HG03558 (cell line): Measurements from ENCODE around the gene MAP2K5.

Experiments
- ATAC-seq: cut with Tn5 transposase; IDR thresholded peaks from one replicate; pipeline ENCODE4 v1.9.1; 2021; ENCODE audit warnings: moderate number of reproducible peaks; ENCODE audit not compliant: unreplicated experiment; ENCODE audit errors: extremely low read depth

MAP2K5 gene

DNA sequence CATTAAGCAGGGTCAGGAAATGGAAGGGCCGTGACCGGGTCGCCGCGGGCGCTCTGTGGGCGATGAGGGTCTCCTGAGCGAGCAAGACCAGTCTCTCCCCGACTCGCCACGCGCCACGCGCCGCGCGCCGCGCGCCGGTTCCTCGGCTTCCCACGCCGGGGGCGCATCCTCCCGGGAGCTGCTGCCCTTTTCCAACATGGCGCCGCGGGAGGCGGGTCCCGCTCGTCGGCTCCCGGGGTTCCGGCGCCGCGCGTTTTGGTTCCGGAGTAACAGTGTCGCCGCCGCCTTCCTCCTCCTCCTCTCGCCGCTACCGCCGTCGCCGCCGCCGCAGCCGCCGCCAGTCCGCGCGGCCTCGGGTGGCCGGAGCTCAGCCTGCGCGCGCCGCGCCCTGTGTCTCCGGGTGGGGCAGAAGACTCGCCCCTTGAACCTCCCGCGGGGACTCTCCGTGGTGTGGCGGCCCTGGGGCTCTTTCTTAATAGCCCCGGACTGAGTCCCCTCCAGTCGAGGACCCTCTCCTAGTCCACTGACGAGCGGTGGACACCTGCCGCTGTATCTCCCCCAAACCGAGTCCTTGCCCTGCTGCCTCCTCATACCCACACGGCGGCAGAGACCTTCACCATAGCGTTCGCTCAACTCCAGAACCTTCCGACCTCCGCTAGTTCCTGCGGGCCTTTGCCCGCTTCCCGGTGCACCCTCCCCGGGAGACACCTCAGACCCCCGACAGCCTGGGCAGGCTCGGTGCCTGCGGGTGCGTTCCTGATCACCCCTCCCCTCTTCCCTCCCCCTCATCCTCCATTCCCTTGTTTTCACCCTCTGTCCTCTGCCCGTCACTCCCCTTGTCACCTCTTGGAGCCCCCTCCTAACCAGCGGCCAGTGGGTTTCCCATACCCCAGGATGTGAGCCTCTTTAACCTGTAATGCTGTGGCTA lies at the start of gene MAP2K5:
TSS of gene MAP2K5 (plus strand) at position 284 of the 928 bp plus-strand sequence. CDS start at position 917, 633 bp downstream.
- ATAC-seq = no peak

DNA sequence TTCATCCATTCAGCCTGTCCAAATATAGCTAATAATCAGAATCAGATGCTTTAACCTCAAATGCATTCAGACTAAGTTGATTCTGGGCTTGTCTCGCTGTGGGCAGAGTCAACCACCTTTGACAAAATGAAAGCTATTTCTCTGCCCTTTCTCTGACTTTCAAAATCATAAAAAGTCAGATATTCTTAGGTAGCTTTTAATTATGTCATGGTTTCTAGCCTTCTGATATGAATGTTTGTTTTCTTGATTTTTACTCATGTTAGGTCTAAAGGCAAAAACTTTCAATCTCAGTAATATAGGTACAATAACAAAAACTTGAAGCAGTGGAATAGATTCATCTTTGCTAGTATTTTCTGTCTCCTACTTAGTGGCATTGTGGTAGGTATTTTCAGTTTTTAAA lies 46.9 kb upstream of the MAP2K5 start:
- no peak for ATAC-seq

DNA sequence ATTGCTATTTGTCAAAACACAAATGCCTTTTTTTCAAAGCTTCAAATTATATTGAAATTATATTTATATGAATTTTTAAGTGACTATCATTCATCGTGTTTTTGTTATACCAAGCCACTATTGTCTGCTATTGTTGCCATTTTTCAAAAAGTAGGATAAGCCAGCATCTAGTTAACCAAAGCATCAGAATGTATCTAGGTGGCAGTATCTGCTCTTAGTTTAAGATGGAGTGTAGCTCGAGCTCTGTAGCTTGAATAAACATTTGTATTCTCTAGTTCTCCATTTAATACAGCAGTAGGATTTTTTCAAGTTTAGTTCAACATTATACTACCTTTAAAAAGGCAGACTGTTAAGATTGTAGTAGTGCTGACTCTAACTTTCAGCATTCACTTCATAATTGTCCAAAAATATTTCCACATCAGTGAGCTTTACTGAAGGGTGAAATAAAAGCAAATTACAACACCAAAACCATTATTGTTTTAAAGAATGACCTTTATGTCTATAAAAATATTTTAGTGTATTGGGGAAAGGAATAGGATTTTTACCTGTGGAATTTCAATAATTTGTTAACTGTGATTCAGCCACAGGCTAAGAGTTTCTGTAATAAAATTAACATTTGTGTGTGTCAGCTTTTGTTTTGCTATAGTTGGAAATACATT lies 41.2 kb upstream of the MAP2K5 start:
- no peak for ATAC-seq

DNA sequence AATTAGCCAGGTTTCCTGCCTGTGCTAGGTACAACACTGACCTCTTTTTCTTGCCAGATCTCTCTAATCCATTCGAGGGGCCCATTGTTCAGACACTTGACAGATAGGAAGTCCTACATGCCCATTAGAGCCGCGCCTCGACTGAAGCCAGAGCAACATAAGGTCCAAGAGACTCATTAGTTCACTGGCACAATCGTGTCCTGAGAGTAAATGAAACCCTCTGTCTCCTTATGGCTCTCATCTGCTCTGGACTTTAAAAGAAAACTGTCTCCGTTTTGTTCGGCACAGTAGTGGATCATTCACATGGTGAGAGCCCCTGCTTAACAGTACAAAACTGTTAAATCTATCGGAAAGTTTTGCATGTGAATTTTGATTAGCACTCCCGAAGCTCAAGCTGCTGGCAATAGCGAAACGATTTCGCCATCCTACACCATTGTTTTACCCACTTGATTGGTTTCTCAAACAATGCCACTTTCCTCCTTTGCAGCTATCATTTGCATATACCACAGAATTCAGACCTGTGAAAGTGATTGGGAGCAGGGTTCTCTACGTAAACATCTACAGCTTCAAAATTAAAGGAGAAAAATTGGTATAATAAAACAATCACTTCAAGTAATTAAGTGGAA lies 40.6 kb upstream of the MAP2K5 start:
- no peak for ATAC-seq

DNA sequence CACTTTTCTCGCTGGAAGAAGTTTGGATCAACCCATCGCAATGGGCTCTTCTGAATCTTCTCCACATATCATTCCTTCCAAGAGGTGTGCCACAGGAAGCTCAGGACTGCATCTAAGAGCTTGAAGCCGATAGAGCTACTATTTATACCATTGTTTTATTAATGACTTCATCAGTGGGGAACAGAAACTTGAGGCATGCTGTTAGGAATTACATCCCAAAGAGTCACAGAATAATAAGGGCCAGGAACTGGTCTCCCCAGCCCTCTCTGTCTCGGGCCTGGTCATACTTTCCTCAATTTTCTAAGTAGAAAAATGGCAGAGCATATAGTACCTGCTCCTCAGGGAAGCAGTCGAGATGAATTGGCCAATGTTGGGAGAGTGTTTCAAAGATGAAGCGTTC lies 38.4 kb upstream of the MAP2K5 start:
- no peak for ATAC-seq

DNA sequence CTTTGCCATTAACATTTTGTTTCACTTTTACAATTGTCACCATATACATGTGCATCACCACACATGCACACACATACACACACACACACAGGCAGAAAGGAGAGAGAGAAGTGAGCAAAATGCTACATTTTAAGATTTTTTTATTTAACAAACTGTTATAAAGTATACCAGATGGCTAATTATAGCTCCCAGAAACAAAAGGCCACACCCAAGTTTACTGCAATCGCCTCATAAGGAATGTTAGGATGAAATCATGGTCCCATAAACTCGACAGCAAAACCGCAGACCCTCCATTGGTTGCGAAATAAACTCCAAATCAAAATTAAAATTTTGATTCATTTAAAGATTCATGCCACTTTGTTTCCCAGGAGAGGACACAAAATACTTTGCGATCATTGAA lies 37.7 kb upstream of the MAP2K5 start:
- no peak for ATAC-seq

DNA sequence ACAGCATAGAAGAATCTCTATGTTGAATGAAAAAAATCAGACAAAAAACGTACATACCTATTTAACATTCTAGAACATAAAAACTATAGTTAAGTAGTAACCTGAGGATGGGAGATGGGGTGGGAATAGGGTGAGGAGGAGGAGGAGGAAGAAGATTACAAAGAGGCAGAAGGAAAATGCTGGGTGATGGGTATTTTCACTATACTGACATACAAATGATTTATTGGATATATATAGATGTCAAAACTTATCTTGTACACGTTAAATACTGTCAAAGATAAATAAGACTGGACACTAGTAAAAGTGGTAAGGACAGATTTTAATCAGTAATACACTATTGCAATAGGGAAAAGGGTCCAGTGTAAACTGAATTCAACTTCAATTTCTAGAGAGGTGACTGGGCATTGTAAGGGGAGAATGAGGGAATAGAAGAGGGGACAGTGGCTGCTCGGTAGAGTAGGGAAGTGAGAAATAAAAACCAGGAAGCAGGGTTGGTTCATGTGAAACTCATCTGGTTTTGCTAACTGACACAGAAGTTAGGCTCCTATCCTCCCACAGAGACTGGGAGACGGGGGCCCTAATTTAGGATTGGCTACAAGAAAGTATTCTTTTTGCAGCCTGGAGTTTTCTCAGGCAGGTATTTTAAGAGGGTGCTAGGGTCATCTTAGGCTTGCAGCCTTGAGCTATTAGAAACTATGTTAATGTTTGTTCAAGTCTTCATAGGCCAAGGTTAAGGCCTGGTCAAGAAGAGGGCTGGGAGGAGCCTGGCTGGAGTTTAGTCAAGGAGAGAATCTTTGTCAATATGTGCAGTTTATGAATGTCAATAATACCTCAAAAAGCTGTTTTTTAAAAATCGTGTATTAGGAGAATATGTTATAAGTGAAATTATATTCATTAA lies 36.6 kb upstream of the MAP2K5 start:
- no peak for ATAC-seq

DNA sequence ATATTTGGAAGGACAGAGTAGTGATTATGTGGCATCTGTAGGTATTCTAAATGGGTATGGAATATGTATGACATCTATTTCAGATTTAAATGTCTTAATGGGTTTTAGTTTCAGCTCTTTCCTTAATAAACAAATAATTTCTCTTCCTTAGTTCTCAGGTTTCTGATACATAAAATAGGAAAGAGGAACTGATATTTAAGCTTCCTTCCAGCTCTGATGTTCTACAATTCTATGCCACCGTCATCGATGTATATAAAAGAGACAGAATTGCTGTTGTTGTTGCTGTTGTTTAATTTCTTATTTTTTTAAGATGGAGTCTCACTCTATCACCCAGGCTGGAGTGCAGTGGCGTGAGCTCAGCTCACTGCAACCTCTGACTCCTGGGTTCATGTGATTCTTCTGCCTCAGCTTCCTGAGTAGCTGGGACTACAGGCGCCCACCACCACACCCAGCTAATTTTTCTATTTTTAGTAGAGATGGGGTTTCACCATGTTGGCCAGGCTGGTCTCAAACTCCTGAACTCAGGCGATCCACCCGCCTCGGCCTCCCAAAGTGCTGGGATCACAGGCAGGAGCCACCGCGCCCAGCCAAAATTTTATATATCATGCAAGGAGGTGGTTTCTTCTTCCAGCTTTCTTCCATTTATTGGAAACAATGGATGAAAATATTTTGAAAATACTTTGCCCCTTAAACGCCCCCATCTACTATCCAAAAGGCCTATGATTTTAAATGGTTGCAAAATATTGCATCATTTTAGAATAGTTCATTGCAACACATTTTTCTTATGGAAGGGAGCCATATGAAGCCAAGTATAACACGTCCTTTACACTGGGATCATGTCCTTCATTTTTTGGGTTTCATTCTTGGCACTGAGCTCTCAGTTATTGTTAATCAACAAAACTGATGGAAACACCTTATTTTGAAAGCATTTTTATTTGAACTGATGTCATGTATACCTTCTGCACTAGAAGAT lies 35.4 kb upstream of the MAP2K5 start:
- ATAC-seq = no peak

DNA sequence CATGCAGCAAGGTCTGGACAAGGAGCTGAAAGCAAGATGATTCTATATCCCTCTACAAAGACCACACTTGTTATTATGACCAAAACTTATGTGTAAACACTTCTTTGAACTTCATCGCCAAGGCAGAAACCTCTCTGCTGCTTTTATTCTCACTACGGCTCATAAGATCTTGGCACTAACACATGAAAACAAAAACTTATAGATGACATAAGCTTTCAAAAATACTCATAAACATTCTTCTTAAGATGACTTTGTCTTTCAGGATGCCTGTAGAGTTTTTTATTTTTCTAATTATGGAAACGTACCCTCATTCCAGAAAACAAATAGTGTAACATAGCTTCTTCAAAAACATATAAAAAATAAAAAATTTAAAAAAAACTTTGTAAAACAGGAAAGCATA lies 34.1 kb upstream of the MAP2K5 start:
- ATAC-seq = no peak

DNA sequence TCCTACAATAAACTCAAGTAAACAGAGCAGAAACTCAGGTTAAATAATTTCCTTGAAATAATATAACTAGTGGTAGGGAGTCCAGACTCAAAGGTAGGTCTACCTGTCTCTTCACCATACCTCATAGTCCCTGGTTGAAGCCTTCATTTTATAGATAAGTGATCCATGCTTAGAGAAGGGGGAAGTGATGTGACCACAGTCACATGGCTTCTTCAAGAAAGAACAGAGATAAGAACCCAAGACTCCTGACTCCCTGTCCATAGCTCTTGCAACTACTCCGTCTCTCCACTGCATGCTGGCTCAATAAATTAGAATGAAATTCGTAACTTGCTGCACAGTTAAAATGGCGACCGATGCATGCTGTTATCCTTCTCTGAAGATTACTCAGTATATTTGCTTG lies 32.6 kb upstream of the MAP2K5 start:
- no peak for ATAC-seq

DNA sequence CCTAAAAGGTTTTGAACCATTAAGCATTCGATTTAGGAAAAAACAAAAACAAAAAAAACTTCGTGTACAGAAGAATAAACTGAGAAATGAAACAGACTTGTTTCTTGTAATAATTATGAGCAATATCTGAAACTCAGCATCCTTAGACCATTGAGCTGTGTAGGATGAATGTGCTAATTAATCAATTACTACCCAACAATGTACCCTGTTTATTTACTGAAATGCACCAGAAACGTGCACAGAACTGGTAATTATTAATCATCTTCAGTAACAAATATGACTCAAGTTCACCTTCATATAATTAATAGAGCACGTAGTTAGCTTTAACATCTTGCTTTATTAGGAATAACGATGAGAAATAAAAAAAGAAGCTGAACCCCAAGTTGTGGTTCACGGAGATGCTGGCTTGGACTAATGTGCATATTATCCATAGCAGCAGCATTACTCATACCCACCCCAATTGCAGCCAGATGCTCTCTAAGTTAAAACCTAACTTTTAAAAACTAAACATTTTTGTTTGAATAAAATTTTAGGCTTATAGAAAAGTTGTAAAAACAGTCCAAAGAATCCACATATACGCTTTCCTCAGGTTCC lies 31.8 kb upstream of the MAP2K5 start:
- ATAC-seq = no peak

DNA sequence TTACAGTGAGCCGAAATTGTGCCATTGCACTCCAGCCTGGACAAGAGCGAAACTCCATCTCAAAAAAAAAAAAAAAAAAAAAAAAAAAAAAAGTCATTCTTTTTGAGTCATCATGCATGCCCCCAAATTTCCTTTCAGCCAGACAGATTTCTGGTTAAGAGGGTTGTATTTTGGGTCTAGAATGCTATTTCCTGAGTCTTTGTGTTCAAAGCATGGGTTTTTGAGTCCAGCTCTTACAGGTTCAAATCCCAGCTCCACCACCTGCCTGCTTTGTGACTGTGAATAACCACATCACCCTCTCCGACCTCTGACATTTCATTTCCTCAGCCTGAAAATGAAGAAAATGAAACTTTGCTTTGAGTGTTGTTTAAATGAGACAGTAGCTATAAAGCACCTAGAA lies 30.9 kb upstream of the MAP2K5 start:
- no peak for ATAC-seq

DNA sequence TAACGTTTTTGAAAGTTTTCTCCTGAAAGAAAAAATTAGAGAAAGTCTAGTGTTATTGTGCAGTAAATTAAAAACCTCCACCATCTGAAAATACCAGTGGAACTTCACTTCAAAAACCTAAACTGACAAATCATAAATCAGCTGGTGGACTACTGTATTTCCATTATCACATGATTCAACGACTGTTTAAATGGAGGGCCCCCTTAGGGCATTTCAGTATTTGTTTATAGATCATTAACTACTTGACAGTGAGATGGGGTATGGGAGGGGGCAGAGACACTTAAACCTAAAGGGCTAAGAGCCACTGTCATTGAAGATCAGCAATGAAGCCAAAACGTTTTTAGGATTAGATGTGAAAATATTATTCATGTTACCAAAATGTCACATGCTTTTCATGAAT lies 30.4 kb upstream of the MAP2K5 start:
- ATAC-seq = no peak

DNA sequence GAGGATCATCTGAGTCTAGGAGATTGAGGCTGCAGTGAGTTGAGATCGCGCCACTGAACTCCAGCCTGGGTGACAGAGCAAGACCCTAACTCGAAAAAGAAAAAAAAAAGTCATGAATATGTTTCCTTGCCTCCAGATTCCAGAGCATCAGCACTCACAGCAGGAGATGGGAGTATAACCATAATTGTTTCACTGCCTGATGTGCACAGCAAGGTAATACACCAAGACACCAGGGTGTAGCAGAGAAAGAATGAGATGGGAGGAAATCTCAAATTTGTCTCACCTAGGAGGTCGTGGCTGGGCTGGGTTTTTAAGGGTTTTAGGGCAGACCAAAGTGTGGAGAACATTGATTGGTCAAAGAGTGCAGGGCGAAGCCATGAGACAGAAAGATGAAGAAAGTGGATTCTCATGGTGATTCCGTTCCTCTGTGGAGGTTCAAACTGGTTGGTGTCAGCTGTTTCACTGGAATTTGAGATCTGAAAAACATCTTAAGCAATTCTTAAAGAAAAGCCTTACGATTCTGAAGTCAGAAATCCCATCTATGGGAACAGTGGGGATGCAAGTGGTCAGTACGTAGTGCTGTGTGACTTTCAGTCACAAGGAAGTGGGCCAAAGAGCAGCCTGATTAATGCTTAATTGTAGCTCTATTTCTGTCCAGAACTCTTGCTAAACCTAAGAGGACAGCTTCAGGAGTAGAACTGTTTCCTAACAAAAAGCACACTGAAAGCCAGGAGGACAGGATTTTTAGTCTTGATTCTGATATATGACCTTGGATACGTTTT lies 29.4 kb upstream of the MAP2K5 start:
- no peak for ATAC-seq

DNA sequence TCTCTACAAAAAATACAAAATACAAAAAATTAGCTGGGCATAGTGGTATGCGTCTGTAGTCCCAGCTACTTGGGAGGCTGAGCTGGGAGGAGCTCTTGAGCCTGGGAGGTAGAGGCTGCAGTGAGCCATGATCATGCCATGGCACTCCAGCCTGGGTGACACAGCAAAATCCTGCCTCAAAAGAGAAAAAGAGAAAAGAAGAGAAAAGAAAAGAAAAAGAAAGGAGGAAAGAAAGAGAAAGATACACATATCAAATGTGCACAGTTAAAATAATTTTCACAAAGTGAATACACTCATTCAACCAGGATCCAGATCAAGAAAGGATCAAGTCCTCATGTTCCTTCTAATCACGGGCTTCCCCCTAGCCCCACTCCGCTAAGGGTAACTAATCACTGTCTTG lies 27.4 kb upstream of the MAP2K5 start:
- no peak for ATAC-seq

DNA sequence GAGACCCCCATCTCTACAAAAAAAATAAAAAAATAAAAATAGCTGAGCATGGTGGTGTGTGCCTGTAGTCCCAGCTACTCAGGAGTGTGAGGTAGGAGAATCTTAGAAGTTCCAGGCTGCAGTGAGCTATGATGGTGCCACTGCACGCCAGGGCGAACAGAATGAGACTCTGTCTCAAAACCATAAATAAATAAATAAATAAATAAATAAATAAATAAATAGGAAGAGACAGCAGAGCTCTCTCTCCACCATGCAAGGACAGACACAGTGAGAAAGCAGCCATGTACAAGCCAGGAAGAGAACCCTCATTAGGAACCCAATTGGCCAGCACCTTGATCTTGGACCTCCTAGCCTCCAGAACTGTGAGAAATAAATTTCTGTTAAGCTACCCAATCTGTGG lies 26.9 kb upstream of the MAP2K5 start:
- no peak for ATAC-seq

DNA sequence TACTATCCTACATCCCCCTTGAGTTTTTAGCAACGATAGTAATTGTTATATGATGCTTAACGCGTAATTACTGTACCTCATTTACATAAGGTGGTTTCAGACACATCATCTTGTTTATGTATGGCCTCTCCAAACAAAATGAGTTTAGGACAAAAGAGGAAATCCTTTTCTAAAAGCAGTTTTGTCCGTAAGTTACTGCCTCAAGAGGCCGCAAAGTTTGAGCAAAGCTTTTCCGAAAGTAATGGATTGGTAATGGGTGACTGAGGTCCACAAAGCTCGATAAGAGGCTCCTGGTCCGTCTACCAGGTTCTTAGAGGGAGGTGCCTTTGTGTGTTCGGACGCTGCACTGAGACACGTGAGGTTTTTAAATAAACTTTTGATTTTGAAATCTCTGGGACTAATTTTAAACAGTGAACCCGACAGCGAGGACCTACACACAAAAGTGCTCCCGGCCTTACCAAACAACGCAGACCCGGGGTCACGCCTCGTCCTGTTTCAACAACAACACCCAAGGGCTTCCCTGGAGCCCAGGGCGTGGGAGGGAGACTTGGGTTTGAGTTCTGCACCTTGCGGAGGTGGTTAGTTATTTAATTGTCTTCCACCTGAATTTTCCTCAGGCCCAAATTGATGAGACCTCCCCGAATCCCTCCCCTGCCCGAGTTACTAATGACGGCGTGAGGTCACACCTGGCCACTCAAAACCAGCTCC lies 22.0 kb upstream of the MAP2K5 start:
- ATAC-seq = no peak
